Ishikawa (cell line): ENCODE results near the gene JUNB.

Experiments
- CEBPB ChIP-seq: IDR thresholded peaks from 2 replicates; pipeline ENCODE4 v1.6.1; 2012
- CREB1 ChIP-seq: IDR thresholded peaks from 2 replicates; pipeline ENCODE4 v1.6.1; 2012; ENCODE audit warnings: low read depth
- EGR1 ChIP-seq: IDR thresholded peaks from 2 replicates; pipeline ENCODE4 v1.6.1; 2012
- EP300 ChIP-seq: IDR thresholded peaks from 2 replicates; pipeline ENCODE4 v1.6.1; 2012; ENCODE audit warnings: borderline replicate concordance
- FOXM1 ChIP-seq: IDR thresholded peaks from 2 replicates; pipeline ENCODE4 v1.6.1; 2012; ENCODE audit warnings: low read depth, borderline replicate concordance
- MAX ChIP-seq: IDR thresholded peaks from 2 replicates; pipeline ENCODE4 v1.6.1; 2012
- NFIC ChIP-seq: IDR thresholded peaks from 2 replicates; pipeline ENCODE4 v1.6.1; 2012
- RAD21 ChIP-seq: IDR thresholded peaks from 2 replicates; pipeline ENCODE4 v1.6.1; 2012; ENCODE audit warnings: low read depth
- REST ChIP-seq: IDR thresholded peaks from 2 replicates; pipeline ENCODE4 v1.6.1; 2012; ENCODE audit warnings: low read depth, mild to moderate bottlenecking
- TAF1 ChIP-seq: IDR thresholded peaks from 2 replicates; pipeline ENCODE4 v1.6.1; 2012; ENCODE audit warnings: low read depth, mild to moderate bottlenecking
- TCF12 ChIP-seq: IDR thresholded peaks from 2 replicates; pipeline ENCODE4 v1.6.1; 2012; ENCODE audit warnings: low read depth
- TEAD4 ChIP-seq: IDR thresholded peaks from 2 replicates; pipeline ENCODE4 v1.6.1; 2012
- USF1 ChIP-seq: IDR thresholded peaks from 2 replicates; pipeline ENCODE4 v1.6.1; 2012
- YY1 ChIP-seq: IDR thresholded peaks from 2 replicates; pipeline ENCODE4 v1.6.1; 2012; ENCODE audit warnings: low read depth
- ZBTB7A ChIP-seq: IDR thresholded peaks from 2 replicates; pipeline ENCODE4 v1.6.1; 2012; ENCODE audit warnings: low read depth

JUNB gene

GRCh38 chr19:12784394-12784870 is 6.9 kb upstream of the JUNB start:
- no peak for TF ChIP-seq ZBTB7A
- no peak for TF ChIP-seq FOXM1
- TF ChIP-seq EGR1 = no peak

- no peak for TF ChIP-seq EP300
- no peak for TF ChIP-seq NFIC
- TF ChIP-seq EGR1 = no peak
- TF ChIP-seq CREB1 = no peak
- no peak for TF ChIP-seq REST
- TF ChIP-seq YY1 = no peak
- TF ChIP-seq USF1 = no peak
- no peak for TF ChIP-seq FOXM1
- no peak for TF ChIP-seq ZBTB7A
- no peak for TF ChIP-seq TEAD4
- TF ChIP-seq MAX = no peak
- no peak for TF ChIP-seq RAD21
- TF ChIP-seq TCF12 = no peak
- no peak for TF ChIP-seq TAF1
These were observed 6.3 kb upstream of the JUNB start for GRCh38 chr19:12784871-12785430.

- no peak for TF ChIP-seq TAF1
- no peak for TF ChIP-seq ZBTB7A
- no peak for TF ChIP-seq MAX
- no peak for TF ChIP-seq FOXM1
- no peak for TF ChIP-seq NFIC
- no peak for TF ChIP-seq USF1
- no peak for TF ChIP-seq RAD21
- TF ChIP-seq CREB1 = no peak
- no peak for TF ChIP-seq CEBPB
- TF ChIP-seq TCF12 = no peak
These were observed 5.8 kb upstream of the JUNB start for GRCh38 chr19:12785431-12786031.

- TF ChIP-seq NFIC (peak; percentile 73), REST (no peak), USF1 (0 out of 2 replicates have a peak, but pooled peaks have one; percentile 24), FOXM1 (no peak), YY1 (no peak), ZBTB7A (peak; percentile 97), EP300 (peak; percentile 81), EGR1 (peak; percentile 60), TCF12 (peak; percentile 89), CREB1 (no peak), CEBPB (no peak), TAF1 (0 out of 2 replicates have a peak, but pooled peaks have one; percentile 33), TEAD4 (0 out of 2 replicates have a peak, but pooled peaks have one; percentile 36), MAX (peak; percentile 70), RAD21 (no peak)
These were observed 5.0 kb upstream of the JUNB start for GRCh38 chr19:12786141-12786870.

- TF ChIP-seq REST = no peak
- no peak for TF ChIP-seq TEAD4
- no peak for TF ChIP-seq YY1
- no peak for TF ChIP-seq MAX
- no peak for TF ChIP-seq TAF1
- TF ChIP-seq FOXM1 = no peak
- no peak for TF ChIP-seq CEBPB
- TF ChIP-seq RAD21 = no peak
- TF ChIP-seq NFIC = no peak
- TF ChIP-seq USF1 = no peak
- TF ChIP-seq EGR1 = no peak
- no peak for TF ChIP-seq TCF12
- TF ChIP-seq ZBTB7A = no peak
These were observed 4.3 kb upstream of the JUNB start for GRCh38 chr19:12786952-12787351.
